Mammary epithelial cell (primary cell): Measurements from ENCODE around the gene PRIMA1.

Experiments used
- EZH2 ChIP-seq: IDR thresholded peaks from 2 replicates; pipeline ENCODE4 v1.6.1; 2012; ENCODE audit warnings: low read length, inconsistent platforms, borderline replicate concordance
- TF ChIP-seq, protein P1 (sequence below), 2 donors: IDR thresholded peaks in 1 of 2; conservative IDR thresholded peaks in 1 of 2; 2 replicates each; pipeline ENCODE4 v1.5.1; 2011 to 2012; ENCODE audit warnings: inconsistent platforms in 2 of 2, low read length in 2 of 2, mild to moderate bottlenecking in 2 of 2, control low read depth in 1 of 2, low read depth in 1 of 2; ENCODE audit not compliant: insufficient read depth in 1 of 2; ENCODE audit errors: extremely low read depth in 1 of 2

DNA sequence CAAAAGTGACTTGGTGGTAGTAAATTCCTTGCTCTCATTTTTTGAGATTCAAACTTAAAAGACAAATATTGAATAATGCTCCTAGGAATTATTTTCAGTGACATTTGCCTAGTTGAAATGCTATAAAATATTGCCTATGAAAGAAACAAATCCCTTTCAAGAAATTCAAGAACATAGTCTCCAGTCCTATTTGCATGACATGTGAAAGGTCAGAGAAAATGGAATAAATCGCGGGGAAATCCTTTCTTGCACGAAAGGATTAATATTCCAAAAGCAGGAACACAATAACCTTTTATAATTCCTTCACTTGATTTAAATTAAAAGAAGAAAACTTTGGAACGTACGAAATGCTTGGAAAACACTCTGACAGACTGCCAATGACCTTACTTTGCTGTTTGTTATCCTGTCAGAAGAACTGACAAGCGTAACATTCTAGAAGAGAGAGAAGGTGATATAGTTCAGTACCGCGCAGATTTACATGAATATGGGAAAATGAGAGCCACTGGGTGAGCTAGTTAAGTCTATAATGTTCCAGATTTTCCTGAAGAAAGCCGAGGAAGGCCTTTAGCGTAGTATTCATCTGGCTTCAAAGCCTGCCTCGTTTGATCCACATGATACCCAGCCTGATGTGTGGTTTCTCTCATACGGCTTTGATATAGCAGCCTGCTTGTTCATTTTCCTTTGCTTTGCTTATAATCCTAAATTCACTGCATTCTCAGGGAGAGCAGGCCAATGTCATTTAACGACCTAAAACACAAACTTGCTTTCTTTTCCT is 103.0 kb downstream of the PRIMA1 start:
- TF ChIP-seq, protein P1, sequence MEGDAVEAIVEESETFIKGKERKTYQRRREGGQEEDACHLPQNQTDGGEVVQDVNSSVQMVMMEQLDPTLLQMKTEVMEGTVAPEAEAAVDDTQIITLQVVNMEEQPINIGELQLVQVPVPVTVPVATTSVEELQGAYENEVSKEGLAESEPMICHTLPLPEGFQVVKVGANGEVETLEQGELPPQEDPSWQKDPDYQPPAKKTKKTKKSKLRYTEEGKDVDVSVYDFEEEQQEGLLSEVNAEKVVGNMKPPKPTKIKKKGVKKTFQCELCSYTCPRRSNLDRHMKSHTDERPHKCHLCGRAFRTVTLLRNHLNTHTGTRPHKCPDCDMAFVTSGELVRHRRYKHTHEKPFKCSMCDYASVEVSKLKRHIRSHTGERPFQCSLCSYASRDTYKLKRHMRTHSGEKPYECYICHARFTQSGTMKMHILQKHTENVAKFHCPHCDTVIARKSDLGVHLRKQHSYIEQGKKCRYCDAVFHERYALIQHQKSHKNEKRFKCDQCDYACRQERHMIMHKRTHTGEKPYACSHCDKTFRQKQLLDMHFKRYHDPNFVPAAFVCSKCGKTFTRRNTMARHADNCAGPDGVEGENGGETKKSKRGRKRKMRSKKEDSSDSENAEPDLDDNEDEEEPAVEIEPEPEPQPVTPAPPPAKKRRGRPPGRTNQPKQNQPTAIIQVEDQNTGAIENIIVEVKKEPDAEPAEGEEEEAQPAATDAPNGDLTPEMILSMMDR (conservative IDR thresholded peaks at IDR 0.05 in 1 of 2, IDR thresholded peaks at IDR 0.05 in 1 of 2; ENCODE audit: extremely low read depth in 1 of 2, insufficient read depth in 1 of 2, low read depth in 1 of 2, low read length in 2 of 2): no peak
- TF ChIP-seq EZH2: no peak
